HepG2 (cell line): ENCODE results near the gene INO80E. TPM values are rescaled to one million over a fixed set of nuclear protein-coding genes. Genes with fewer than 3 reads are reported as not detected.

Experiments
- AGO2 ChIP-seq: fragments of 200-400 bp; formaldehyde crosslinking; optimal IDR thresholded peaks from 2 replicates; pipeline ENCODE3; 2017; ENCODE audit warnings: mild to moderate bottlenecking, low read depth, low read length, moderate library complexity
- ARID2 ChIP-seq: sonication (generic); formaldehyde crosslinking; IDR thresholded peaks from 2 replicates; pipeline ENCODE4 v1.8.1; 2022; ENCODE audit warnings: mild to moderate bottlenecking, missing genetic modification reagents, borderline replicate concordance
- CBFB ChIP-seq: sonication (generic); formaldehyde crosslinking; IDR thresholded peaks from 2 replicates; pipeline ENCODE4 v1.4.0; 2020; ENCODE audit warnings: missing genetic modification reagents
- FOXA3 ChIP-seq: IDR thresholded peaks from 2 replicates; pipeline ENCODE4 v1.6.1; 2016; ENCODE audit warnings: missing genetic modification reagents, missing compliant biosample characterization
- GABPA ChIP-seq, 2 experiments: IDR thresholded peaks; 2 replicates each; pipeline ENCODE4 v1.6.1; 2011 to 2016; ENCODE audit warnings: low read depth in 2 of 2, low read length in 1 of 2, missing biosample characterization in 1 of 2, missing genetic modification characterization in 1 of 2
- HNF4G ChIP-seq, 2 experiments: sonication (generic) in 1 of 2; formaldehyde crosslinking in 1 of 2; IDR thresholded peaks; 2 replicates each; pipeline versions ENCODE4 v1.4.0 to v1.6.1; 2011 to 2020; ENCODE audit warnings: borderline replicate concordance in 2 of 2, low read depth in 2 of 2, mild to moderate bottlenecking in 2 of 2, low read length in 1 of 2, missing genetic modification reagents in 1 of 2, moderate library complexity in 1 of 2
- HOXA7 ChIP-seq: sonication (generic); formaldehyde crosslinking; IDR thresholded peaks from 2 replicates; pipeline ENCODE4 v1.8.1; 2022; ENCODE audit warnings: mild to moderate bottlenecking, missing genetic modification reagents, moderate library complexity
- KAT8 ChIP-seq: IDR thresholded peaks from 2 replicates; pipeline ENCODE4 v1.6.1; 2016; ENCODE audit warnings: missing genetic modification reagents, missing compliant biosample characterization
- LCORL ChIP-seq, 2 experiments: fragments of 450-650 bp in 1 of 2; sonication (generic) in 1 of 2; formaldehyde crosslinking in 1 of 2; IDR thresholded peaks; 2 replicates each; pipeline versions ENCODE4 v1.5.0 to v1.6.1; 2017 to 2020; ENCODE audit warnings: antibody characterized with exemption in 1 of 2, missing genetic modification reagents in 1 of 2
- TMF1 ChIP-seq: sonication (generic); formaldehyde crosslinking; IDR thresholded peaks from 2 replicates; pipeline ENCODE4 v1.8.1; 2022; ENCODE audit warnings: low read depth, missing genetic modification reagents
- TOPORS ChIP-seq: sonication (generic); formaldehyde crosslinking; IDR thresholded peaks from 2 replicates; pipeline ENCODE4 v1.8.0; 2023; ENCODE audit warnings: mild to moderate bottlenecking, missing genetic modification reagents
- TP53 ChIP-seq: sonication (generic); formaldehyde crosslinking; conservative IDR thresholded peaks from 2 replicates; pipeline ENCODE4 v1.4.0; 2020; ENCODE audit warnings: missing genetic modification reagents
- TSC22D2 ChIP-seq: sonication (generic); formaldehyde crosslinking; IDR thresholded peaks from 2 replicates; pipeline ENCODE4 v1.5.1; 2020; ENCODE audit warnings: missing genetic modification reagents, mild to moderate bottlenecking, borderline replicate concordance
- XBP1 ChIP-seq: sonication (generic); formaldehyde crosslinking; IDR thresholded peaks from 2 replicates; pipeline ENCODE4 v1.5.0; 2020; ENCODE audit warnings: missing genetic modification reagents
- ZFP36L2 ChIP-seq: sonication (generic); formaldehyde crosslinking; IDR thresholded peaks from 2 replicates; pipeline ENCODE4 v1.4.0; 2020; ENCODE audit warnings: missing genetic modification reagents
- ZNF10 ChIP-seq: sonication (generic); formaldehyde crosslinking; IDR thresholded peaks from 2 replicates; pipeline ENCODE4 v1.4.0; 2020; ENCODE audit warnings: mild to moderate bottlenecking, low read depth, missing genetic modification reagents, borderline replicate concordance
- ZNF296 ChIP-seq: sonication (generic); formaldehyde crosslinking; conservative IDR thresholded peaks from 2 replicates; pipeline ENCODE4 v1.5.0; 2020; ENCODE audit warnings: mild to moderate bottlenecking, missing genetic modification reagents
- ZNF460 ChIP-seq: sonication (generic); formaldehyde crosslinking; IDR thresholded peaks from 2 replicates; pipeline ENCODE4 v1.5.1; 2020; ENCODE audit warnings: missing genetic modification reagents, mild to moderate bottlenecking, borderline replicate concordance
- polyA plus RNA-seq, 8 experiments: library from polyadenylated mRNA; depleted of rRNA in 3 of 8; stranded (reverse) in 7 of 8; unstranded in 1 of 8; fragments of >200 nt; fragmentation: Illumina TruSeq in 4 of 8; extraction: Trizol in 4 of 8; gene quantifications; 2 replicates each; pipeline versions ENCODE4 v1.2.1 to v1.2.3, GENCODE V29; 2011 to 2016; ENCODE audit warnings: low read depth in 4 of 8, missing spikeins in 1 of 8, mixed read lengths in 1 of 8; ENCODE audit not compliant: insufficient read depth in 1 of 8
- total RNA-seq, 5 experiments: library from RNA; depleted of rRNA; stranded (reverse); fragments of >200 nt; fragmentation: Illumina TruSeq; extraction: Trizol; gene quantifications; 2 replicates each; pipeline ENCODE4 v1.2.3, GENCODE V29; 2016; ENCODE audit warnings: low read depth in 1 of 5
- TF ChIP-seq, protein P1 (sequence below): IDR thresholded peaks from 2 replicates; pipeline ENCODE4 v1.6.1; 2012; ENCODE audit warnings: inconsistent platforms
- TF ChIP-seq, protein P2 (sequence below): sonication (generic); formaldehyde crosslinking; conservative IDR thresholded peaks from 2 replicates; pipeline ENCODE4 v1.4.0; 2020; ENCODE audit warnings: missing genetic modification reagents
- TF ChIP-seq, protein P3 (sequence below): sonication (generic); formaldehyde crosslinking; IDR thresholded peaks from 2 replicates; pipeline ENCODE4 v1.8.1; 2023; ENCODE audit warnings: mild to moderate bottlenecking, missing genetic modification reagents
- TF ChIP-seq, protein P4 (sequence below): sonication (generic); formaldehyde crosslinking; IDR thresholded peaks from 2 replicates; pipeline ENCODE4 v1.8.0; 2022; ENCODE audit warnings: mild to moderate bottlenecking, missing genetic modification reagents, borderline replicate concordance

Gene INO80E
- total and polyA plus RNA-seq, 2 of the 13 experiments (the other 11 are each of a cell fraction or from before 2014, with no cell fraction given), result 25.8 to 45.6 TPM

DNA sequence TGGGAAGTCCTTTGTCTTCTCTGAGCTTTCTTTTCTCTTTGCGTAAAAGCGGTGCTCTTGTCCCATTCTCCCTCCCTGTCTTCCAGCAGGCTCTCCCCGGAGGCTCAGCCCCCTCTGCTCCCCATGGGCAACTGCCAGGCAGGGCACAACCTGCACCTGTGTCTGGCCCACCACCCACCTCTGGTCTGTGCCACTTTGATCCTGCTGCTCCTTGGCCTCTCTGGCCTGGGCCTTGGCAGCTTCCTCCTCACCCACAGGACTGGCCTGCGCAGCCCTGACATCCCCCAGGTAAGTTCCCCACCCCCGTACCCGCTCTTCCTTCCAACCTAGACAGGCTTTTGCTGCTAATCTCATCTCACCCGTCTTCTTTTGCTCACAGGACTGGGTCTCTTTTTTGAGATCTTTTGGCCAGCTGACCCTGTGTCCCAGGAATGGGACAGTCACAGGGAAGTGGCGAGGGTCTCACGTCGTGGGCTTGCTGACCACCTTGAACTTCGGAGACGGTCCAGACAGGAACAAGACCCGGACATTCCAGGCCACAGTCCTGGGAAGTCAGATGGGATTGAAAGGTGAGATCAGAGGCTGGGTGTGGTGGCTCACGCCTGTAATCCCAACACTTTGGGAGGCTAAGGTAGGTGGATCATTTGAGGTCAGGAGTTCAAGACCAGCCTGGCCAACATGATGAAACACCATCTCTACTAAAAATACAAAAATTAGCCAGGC, 32.9 kb upstream of the INO80E start (continued):
- TF ChIP-seq HNF4G (IDR thresholded peaks at IDR 0.05; ENCODE audit: borderline replicate concordance, low read depth, low read length) (no peak), HNF4G (CRISPR knock-in tag; IDR thresholded peaks at IDR 0.05; ENCODE audit: borderline replicate concordance, low read depth) (no peak), KAT8 (CRISPR knock-in tag) (no peak), CBFB (no peak), AGO2 (peak; percentile 46), ZFP36L2 (CRISPR knock-in tag) (no peak), XBP1 (no peak), ZNF296 (CRISPR knock-in tag) (no peak), ZNF460 (CRISPR knock-in tag) (peak; percentile 91), HOXA7 (CRISPR knock-in tag) (no peak), ARID2 (CRISPR knock-in tag) (no peak), TSC22D2 (CRISPR knock-in tag) (no peak), TMF1 (no peak), FOXA3 (CRISPR knock-in tag) (no peak), TP53 (CRISPR knock-in tag) (no peak), GABPA (IDR thresholded peaks at IDR 0.05; ENCODE audit: low read depth, low read length) (no peak), GABPA (CRISPR knock-in tag; IDR thresholded peaks at IDR 0.05; ENCODE audit: low read depth) (0 out of 2 replicates have a peak, but pooled peaks have one; percentile 5), ZNF10 (CRISPR knock-in tag) (no peak), LCORL (IDR thresholded peaks at IDR 0.05) (no peak), LCORL (CRISPR knock-in tag; IDR thresholded peaks at IDR 0.05) (peak; percentile 19; the same call in 1 of the 2 replicates), TOPORS (CRISPR knock-in tag) (no peak)
- TF ChIP-seq, protein P1, sequence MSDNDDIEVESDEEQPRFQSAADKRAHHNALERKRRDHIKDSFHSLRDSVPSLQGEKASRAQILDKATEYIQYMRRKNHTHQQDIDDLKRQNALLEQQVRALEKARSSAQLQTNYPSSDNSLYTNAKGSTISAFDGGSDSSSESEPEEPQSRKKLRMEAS, result no peak
- TF ChIP-seq, protein P2, sequence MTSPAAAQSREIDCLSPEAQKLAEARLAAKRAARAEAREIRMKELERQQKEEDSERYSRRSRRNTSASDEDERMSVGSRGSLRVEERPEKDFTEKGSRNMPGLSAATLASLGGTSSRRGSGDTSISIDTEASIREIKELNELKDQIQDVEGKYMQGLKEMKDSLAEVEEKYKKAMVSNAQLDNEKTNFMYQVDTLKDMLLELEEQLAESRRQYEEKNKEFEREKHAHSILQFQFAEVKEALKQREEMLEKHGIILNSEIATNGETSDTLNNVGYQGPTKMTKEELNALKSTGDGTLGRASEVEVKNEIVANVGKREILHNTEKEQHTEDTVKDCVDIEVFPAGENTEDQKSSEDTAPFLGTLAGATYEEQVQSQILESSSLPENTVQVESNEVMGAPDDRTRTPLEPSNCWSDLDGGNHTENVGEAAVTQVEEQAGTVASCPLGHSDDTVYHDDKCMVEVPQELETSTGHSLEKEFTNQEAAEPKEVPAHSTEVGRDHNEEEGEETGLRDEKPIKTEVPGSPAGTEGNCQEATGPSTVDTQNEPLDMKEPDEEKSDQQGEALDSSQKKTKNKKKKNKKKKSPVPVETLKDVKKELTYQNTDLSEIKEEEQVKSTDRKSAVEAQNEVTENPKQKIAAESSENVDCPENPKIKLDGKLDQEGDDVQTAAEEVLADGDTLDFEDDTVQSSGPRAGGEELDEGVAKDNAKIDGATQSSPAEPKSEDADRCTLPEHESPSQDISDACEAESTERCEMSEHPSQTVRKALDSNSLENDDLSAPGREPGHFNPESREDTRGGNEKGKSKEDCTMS (CRISPR knock-in tag), result no peak
- TF ChIP-seq, protein P3, sequence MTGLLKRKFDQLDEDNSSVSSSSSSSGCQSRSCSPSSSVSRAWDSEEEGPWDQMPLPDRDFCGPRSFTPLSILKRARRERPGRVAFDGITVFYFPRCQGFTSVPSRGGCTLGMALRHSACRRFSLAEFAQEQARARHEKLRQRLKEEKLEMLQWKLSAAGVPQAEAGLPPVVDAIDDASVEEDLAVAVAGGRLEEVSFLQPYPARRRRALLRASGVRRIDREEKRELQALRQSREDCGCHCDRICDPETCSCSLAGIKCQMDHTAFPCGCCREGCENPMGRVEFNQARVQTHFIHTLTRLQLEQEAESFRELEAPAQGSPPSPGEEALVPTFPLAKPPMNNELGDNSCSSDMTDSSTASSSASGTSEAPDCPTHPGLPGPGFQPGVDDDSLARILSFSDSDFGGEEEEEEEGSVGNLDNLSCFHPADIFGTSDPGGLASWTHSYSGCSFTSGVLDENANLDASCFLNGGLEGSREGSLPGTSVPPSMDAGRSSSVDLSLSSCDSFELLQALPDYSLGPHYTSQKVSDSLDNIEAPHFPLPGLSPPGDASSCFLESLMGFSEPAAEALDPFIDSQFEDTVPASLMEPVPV (CRISPR knock-in tag), result no peak
- TF ChIP-seq, protein P4, sequence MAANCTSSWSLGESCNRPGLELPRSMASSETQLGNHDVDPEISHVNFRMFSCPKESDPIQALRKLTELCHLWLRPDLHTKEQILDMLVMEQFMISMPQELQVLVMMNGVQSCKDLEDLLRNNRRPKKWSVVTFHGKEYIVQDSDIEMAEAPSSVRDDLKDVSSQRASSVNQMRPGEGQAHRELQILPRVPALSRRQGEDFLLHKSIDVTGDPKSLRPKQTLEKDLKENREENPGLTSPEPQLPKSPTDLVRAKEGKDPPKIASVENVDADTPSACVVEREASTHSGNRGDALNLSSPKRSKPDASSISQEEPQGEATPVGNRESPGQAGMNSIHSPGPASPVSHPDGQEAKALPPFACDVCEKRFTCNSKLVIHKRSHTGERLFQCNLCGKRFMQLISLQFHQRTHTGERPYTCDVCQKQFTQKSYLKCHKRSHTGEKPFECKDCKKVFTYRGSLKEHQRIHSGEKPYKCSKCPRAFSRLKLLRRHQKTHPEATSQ (CRISPR knock-in tag), result no peak
